ENCODE measurements around the gene MAP1LC3A. TPM values are rescaled to one million over a fixed set of nuclear protein-coding genes. Genes with fewer than 3 reads are reported as not detected.

MAP1LC3A gene
- total and polyA plus RNA-seq, 4 donors = 4.9 to 38.8 (median 12.7) TPM

DNA sequence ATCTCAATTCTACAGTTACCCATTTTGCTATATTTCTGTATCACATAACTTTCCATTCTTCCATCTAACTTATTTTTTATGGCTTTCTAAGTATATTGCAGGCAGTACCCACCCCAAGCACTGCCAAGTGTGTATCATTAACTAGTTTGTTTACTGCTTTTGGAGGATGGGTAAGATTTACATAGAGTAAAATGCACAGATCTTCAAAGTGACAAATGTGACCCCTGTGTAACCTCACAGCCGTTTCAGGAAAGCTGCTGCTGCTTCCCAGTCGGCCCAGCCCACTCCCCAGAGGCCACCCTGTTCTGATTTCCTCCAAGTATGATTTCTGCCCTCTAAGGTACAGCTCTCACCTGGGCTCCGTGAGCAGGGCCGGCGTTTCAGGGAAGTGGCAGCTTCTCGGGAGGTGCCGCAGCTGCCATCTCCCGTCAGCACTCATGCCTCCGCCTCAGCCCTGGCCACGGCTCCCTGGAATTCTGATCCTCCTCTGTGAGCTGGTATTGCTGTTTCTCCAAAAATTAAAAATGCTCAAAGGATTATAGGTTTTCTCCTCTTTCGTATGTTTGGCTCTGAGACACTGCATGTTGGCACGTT, 15.0 kb upstream of the MAP1LC3A start:
- no peak overlapping the region for H3K9ac ChIP-seq (ENCODE audit: low read depth in 1 of 2, low read length in 2 of 2)
- no peaks in the 10 kb centered on the region for H3K27me3 ChIP-seq (ENCODE audit: control insufficient read depth in 4 of 4, insufficient read depth in 4 of 4, low read length in 3 of 4)
- H3K9me3 ChIP-seq (ENCODE audit: control insufficient read depth in 4 of 4, low read length in 3 of 4) = no peaks in the 10 kb centered on the region
- no peak overlapping the region for H3K27ac ChIP-seq (ENCODE audit: low read depth in 1 of 2, low read length in 2 of 2)
- peaks cover 0 to 9% (median 6%) of the 10 kb centered on the region in 4 donors for H3K4me1 ChIP-seq (ENCODE audit: control insufficient read depth in 4 of 4, insufficient read depth in 4 of 4, low read length in 3 of 4)
- H3K4me3 ChIP-seq (ENCODE audit: low read depth in 1 of 3, low read length in 3 of 3) = no peak overlapping the region
- DNase-seq (ENCODE audit: low spot score) = no peak
- no peak for TF ChIP-seq YY1 (IDR thresholded peaks at IDR 0.05)
- TF ChIP-seq SP1 (IDR thresholded peaks at IDR 0.05) = no peak
- no peak for TF ChIP-seq HNF4G (IDR thresholded peaks at IDR 0.05)
- TF ChIP-seq JUND (IDR thresholded peaks at IDR 0.05) = no peak
- H3K36me3 ChIP-seq (ENCODE audit: control insufficient read depth in 4 of 4, insufficient read depth in 3 of 4, low read depth in 1 of 4, low read length in 3 of 4) = peaks cover 8 to 14% (median 13%) of the 10 kb centered on the region in 4 donors
- WGBS = 79% methylated on average over 12 of the region's 12 CpGs

DNA sequence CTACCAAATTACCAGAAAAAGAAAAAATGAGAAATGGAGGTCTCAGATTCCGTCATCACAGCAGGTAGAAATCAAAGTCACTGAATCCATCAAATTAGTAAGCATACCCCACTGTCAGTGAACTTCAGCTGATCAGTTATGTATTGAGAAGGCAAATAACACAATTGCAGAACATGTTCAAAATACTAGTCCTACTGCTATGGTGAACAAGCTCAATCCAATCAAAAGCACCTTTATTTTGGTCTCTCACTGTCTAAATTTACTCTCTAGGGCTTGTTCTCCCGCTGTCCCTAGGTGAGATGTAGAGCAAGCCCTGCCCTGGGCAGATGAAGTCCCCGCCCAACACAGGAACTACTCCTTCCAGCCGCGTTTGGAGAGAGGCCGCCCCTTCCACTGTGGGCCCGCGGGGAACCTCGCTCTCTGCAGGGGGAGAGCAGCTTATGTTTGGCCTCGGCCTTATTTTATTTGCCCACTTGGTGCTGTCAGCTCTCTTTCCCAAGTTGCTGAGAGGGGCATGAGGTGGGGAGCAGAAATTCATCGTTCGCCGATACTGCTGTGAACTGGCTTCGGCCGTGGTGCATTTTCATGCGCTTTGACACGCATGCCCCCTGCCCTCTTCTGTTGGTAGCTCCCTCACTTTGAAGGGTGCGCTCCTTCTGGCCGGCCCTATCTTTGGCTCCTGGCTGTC, 14.3 kb upstream of the MAP1LC3A start:
- H3K9ac ChIP-seq (ENCODE audit: low read depth in 1 of 2, low read length in 2 of 2) = no peak overlapping the region
- H3K4me1 ChIP-seq (ENCODE audit: control insufficient read depth in 4 of 4, insufficient read depth in 4 of 4, low read length in 3 of 4) = peaks cover 0 to 4% (median under 1%) of the 10 kb centered on the region in 4 donors
- peaks cover 8 to 14% (median 13%) of the 10 kb centered on the region in 4 donors for H3K36me3 ChIP-seq (ENCODE audit: control insufficient read depth in 4 of 4, insufficient read depth in 3 of 4, low read depth in 1 of 4, low read length in 3 of 4)
- H3K27me3 ChIP-seq (ENCODE audit: control insufficient read depth in 4 of 4, insufficient read depth in 4 of 4, low read length in 3 of 4) = no peaks in the 10 kb centered on the region
- no peak for DNase-seq (ENCODE audit: low spot score)
- H3K9me3 ChIP-seq (ENCODE audit: control insufficient read depth in 4 of 4, low read length in 3 of 4) = no peaks in the 10 kb centered on the region
- 52% methylated on average over 19 of the region's 19 CpGs for WGBS
- no peak overlapping the region for H3K4me3 ChIP-seq (ENCODE audit: low read depth in 1 of 3, low read length in 3 of 3)
- no peak for TF ChIP-seq TAF1 (conservative IDR thresholded peaks at IDR 0.05)
- H3K27ac ChIP-seq (ENCODE audit: low read depth in 1 of 2, low read length in 2 of 2) = no peak overlapping the region

DNA sequence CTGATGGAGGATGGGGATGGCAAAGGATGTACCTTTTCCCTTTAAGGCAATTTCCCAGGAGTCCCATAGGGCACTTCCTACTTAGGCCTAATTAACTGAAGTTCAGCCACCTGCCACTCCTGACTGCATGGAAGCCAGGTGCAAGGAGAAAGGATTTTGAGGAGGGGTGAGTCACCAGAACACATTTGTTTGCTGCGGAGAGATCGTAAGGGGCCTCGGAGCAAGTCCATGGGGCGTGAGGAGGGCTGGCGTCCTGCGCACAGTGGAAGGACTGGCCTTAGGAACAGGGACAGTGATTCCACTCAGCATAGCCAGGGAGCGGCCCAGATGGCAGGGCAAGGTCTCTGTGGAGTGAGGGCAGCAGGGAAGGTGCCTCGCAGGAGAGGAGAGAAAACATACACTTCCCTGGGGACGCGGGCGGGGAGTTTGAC, 11.8 kb upstream of the MAP1LC3A start:
- no peak for DNase-seq (ENCODE audit: low spot score)
- Histone ChIP-seq H3K9me3 (ENCODE audit: control insufficient read depth in 4 of 4, low read length in 3 of 4) (no peaks in the 10 kb centered on the region), H3K27me3 (ENCODE audit: control insufficient read depth in 4 of 4, insufficient read depth in 4 of 4, low read length in 3 of 4) (no peaks in the 10 kb centered on the region), H3K4me3 (ENCODE audit: low read depth in 1 of 3, low read length in 3 of 3) (no peak overlapping the region), H3K9ac (ENCODE audit: low read depth in 1 of 2, low read length in 2 of 2) (no peak overlapping the region), H3K4me1 (ENCODE audit: control insufficient read depth in 4 of 4, insufficient read depth in 4 of 4, low read length in 3 of 4) (no peaks in the 10 kb centered on the region), H3K36me3 (ENCODE audit: control insufficient read depth in 4 of 4, insufficient read depth in 3 of 4, low read depth in 1 of 4, low read length in 3 of 4) (peaks cover 0 to 3% (median 0%) of the 10 kb centered on the region in 4 donors), H3K27ac (ENCODE audit: low read depth in 1 of 2, low read length in 2 of 2) (no peak overlapping the region)
- TF ChIP-seq, protein P1, sequence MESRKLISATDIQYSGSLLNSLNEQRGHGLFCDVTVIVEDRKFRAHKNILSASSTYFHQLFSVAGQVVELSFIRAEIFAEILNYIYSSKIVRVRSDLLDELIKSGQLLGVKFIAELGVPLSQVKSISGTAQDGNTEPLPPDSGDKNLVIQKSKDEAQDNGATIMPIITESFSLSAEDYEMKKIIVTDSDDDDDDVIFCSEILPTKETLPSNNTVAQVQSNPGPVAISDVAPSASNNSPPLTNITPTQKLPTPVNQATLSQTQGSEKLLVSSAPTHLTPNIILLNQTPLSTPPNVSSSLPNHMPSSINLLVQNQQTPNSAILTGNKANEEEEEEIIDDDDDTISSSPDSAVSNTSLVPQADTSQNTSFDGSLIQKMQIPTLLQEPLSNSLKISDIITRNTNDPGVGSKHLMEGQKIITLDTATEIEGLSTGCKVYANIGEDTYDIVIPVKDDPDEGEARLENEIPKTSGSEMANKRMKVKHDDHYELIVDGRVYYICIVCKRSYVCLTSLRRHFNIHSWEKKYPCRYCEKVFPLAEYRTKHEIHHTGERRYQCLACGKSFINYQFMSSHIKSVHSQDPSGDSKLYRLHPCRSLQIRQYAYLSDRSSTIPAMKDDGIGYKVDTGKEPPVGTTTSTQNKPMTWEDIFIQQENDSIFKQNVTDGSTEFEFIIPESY (IDR thresholded peaks at IDR 0.05) = no peak
- TF ChIP-seq GABPA (IDR thresholded peaks at IDR 0.05 in 1 of 2, conservative IDR thresholded peaks at IDR 0.05 in 1 of 2) (no peak), JUND (IDR thresholded peaks at IDR 0.05) (no peak), NR2F2 (IDR thresholded peaks at IDR 0.05) (no peak), RAD21 (IDR thresholded peaks at IDR 0.05) (no peak), FOXA1 (IDR thresholded peaks at IDR 0.05) (no peak), RXRA (IDR thresholded peaks at IDR 0.05) (no peak), FOXA2 (IDR thresholded peaks at IDR 0.05) (no peak), EGR1 (IDR thresholded peaks at IDR 0.05; ENCODE audit: low read depth in 2 of 2) (no peak), SP1 (IDR thresholded peaks at IDR 0.05) (no peak), HNF4G (IDR thresholded peaks at IDR 0.05) (no peak), YY1 (IDR thresholded peaks at IDR 0.05) (no peak), HNF4A (conservative IDR thresholded peaks at IDR 0.05) (no peak), TAF1 (conservative IDR thresholded peaks at IDR 0.05) (no peak)
- TF ChIP-seq, protein P2, sequence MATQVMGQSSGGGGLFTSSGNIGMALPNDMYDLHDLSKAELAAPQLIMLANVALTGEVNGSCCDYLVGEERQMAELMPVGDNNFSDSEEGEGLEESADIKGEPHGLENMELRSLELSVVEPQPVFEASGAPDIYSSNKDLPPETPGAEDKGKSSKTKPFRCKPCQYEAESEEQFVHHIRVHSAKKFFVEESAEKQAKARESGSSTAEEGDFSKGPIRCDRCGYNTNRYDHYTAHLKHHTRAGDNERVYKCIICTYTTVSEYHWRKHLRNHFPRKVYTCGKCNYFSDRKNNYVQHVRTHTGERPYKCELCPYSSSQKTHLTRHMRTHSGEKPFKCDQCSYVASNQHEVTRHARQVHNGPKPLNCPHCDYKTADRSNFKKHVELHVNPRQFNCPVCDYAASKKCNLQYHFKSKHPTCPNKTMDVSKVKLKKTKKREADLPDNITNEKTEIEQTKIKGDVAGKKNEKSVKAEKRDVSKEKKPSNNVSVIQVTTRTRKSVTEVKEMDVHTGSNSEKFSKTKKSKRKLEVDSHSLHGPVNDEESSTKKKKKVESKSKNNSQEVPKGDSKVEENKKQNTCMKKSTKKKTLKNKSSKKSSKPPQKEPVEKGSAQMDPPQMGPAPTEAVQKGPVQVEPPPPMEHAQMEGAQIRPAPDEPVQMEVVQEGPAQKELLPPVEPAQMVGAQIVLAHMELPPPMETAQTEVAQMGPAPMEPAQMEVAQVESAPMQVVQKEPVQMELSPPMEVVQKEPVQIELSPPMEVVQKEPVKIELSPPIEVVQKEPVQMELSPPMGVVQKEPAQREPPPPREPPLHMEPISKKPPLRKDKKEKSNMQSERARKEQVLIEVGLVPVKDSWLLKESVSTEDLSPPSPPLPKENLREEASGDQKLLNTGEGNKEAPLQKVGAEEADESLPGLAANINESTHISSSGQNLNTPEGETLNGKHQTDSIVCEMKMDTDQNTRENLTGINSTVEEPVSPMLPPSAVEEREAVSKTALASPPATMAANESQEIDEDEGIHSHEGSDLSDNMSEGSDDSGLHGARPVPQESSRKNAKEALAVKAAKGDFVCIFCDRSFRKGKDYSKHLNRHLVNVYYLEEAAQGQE (IDR thresholded peaks at IDR 0.05) = no peak
- TF ChIP-seq, protein P3, sequence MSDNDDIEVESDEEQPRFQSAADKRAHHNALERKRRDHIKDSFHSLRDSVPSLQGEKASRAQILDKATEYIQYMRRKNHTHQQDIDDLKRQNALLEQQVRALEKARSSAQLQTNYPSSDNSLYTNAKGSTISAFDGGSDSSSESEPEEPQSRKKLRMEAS (IDR thresholded peaks at IDR 0.05) = no peak
- TF ChIP-seq, protein P4, sequence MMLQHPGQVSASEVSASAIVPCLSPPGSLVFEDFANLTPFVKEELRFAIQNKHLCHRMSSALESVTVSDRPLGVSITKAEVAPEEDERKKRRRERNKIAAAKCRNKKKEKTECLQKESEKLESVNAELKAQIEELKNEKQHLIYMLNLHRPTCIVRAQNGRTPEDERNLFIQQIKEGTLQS (IDR thresholded peaks at IDR 0.05) = no peak
- TF ChIP-seq, protein P5, sequence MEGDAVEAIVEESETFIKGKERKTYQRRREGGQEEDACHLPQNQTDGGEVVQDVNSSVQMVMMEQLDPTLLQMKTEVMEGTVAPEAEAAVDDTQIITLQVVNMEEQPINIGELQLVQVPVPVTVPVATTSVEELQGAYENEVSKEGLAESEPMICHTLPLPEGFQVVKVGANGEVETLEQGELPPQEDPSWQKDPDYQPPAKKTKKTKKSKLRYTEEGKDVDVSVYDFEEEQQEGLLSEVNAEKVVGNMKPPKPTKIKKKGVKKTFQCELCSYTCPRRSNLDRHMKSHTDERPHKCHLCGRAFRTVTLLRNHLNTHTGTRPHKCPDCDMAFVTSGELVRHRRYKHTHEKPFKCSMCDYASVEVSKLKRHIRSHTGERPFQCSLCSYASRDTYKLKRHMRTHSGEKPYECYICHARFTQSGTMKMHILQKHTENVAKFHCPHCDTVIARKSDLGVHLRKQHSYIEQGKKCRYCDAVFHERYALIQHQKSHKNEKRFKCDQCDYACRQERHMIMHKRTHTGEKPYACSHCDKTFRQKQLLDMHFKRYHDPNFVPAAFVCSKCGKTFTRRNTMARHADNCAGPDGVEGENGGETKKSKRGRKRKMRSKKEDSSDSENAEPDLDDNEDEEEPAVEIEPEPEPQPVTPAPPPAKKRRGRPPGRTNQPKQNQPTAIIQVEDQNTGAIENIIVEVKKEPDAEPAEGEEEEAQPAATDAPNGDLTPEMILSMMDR (IDR thresholded peaks at IDR 0.05; ENCODE audit: low read depth, low read length, missing input control) = no peak
- 85% methylated on average over 11 of the region's 11 CpGs for WGBS

Measured in liver (tissue), 9 donors.